Right atrium auricular region (tissue), 2 donors: ENCODE data around the gene CD80. TPM values are rescaled to one million over a fixed set of nuclear protein-coding genes. Genes with fewer than 3 reads are reported as not detected.

Experiments used
- DNase-seq: peaks from one replicate; pipeline ENCODE4 v3.0.0-alpha.2; 2019; ENCODE audit warnings: low spot score
- H3K27ac ChIP-seq, 2 donors: fragments of 200-600 bp; sonication (generic); 1 replicate in 1 of 2; 2 replicates in 1 of 2; pipeline ENCODE4 v1.5.1; 2016 to 2019
- H3K27me3 ChIP-seq, 2 donors: fragments of 200-600 bp; sonication (generic); one replicate each; pipeline versions ENCODE4 v1.5.1 to v1.6.0; 2017 to 2019
- H3K36me3 ChIP-seq: fragments of 200-600 bp; sonication (generic); one replicate; pipeline ENCODE4 v1.5.1; 2016
- H3K4me1 ChIP-seq, 2 donors: fragments of 200-600 bp; sonication (generic); one replicate each; pipeline versions ENCODE4 v1.5.1 to v1.6.0; 2017 to 2019
- H3K4me3 ChIP-seq, 2 donors: fragments of 200-600 bp; sonication (generic); 1 replicate in 1 of 2; 2 replicates in 1 of 2; pipeline ENCODE4 v1.5.1; 2017 to 2019; ENCODE audit warnings: mild to moderate bottlenecking in 1 of 2, moderate library complexity in 1 of 2
- H3K9me3 ChIP-seq, 2 donors: fragments of 200-600 bp; sonication (generic); one replicate each; pipeline ENCODE4 v1.5.1; 2019
- CTCF ChIP-seq, 2 donors: fragments of 200-600 bp; sonication (generic); IDR thresholded peaks; one replicate each; pipeline ENCODE4 v1.5.1; 2019; ENCODE audit warnings: antibody characterized with exemption in 2 of 2
- total RNA-seq, 2 donors: library from RNA; depleted of rRNA; stranded (reverse); fragments of >200 nt; gene quantifications; one replicate each; pipeline ENCODE4 v1.1.0, GENCODE V29; 2016

The CD80 gene
- total RNA-seq, 2 donors from 2014 or later = 0.20 to 0.67 TPM

GRCh38 chr3:119541547-119541946 is 17.9 kb downstream of the CD80 start:
- H3K9me3 ChIP-seq = no peaks in the 10 kb centered on the region
- no peaks in the 10 kb centered on the region for H3K4me1 ChIP-seq
- no peak overlapping the region for H3K27ac ChIP-seq
- H3K36me3 ChIP-seq = no peaks in the 10 kb centered on the region
- H3K27me3 ChIP-seq = no peaks in the 10 kb centered on the region
- DNase-seq = no peak
- no peak overlapping the region for H3K4me3 ChIP-seq
- no peak for TF ChIP-seq CTCF (IDR thresholded peaks at IDR 0.05)

- no peak for DNase-seq
- Histone ChIP-seq H3K4me3 (no peak overlapping the region), H3K27me3 (no peaks in the 10 kb centered on the region), H3K36me3 (no peaks in the 10 kb centered on the region), H3K9me3 (no peaks in the 10 kb centered on the region), H3K4me1 (no peaks in the 10 kb centered on the region), H3K27ac (no peak overlapping the region)
- no peak for TF ChIP-seq CTCF (IDR thresholded peaks at IDR 0.05)
These were observed 20.6 kb downstream of the CD80 start for GRCh38 chr3:119538772-119539171.

GRCh38 chr3:119536757-119537156 is 22.7 kb downstream of the CD80 start:
- TF ChIP-seq CTCF (IDR thresholded peaks at IDR 0.05) = no peak
- Histone ChIP-seq H3K27ac (no peak overlapping the region), H3K27me3 (no peaks in the 10 kb centered on the region), H3K36me3 (no peaks in the 10 kb centered on the region), H3K9me3 (no peaks in the 10 kb centered on the region), H3K4me3 (no peak overlapping the region), H3K4me1 (no peaks in the 10 kb centered on the region)
- DNase-seq = no peak

GRCh38 chr3:119534296-119534695 is 25.1 kb downstream of the CD80 start:
- no peaks in the 10 kb centered on the region for H3K9me3 ChIP-seq
- no peak for TF ChIP-seq CTCF (IDR thresholded peaks at IDR 0.05)
- no peak for DNase-seq

GRCh38 chr3:119531151-119531550 is 28.3 kb downstream of the CD80 start:
- H3K27ac ChIP-seq = no peak overlapping the region
- no peaks in the 10 kb centered on the region for H3K36me3 ChIP-seq
- H3K27me3 ChIP-seq = no peaks in the 10 kb centered on the region
- DNase-seq = no peak
- H3K4me1 ChIP-seq = no peaks in the 10 kb centered on the region
- no peak for TF ChIP-seq CTCF (IDR thresholded peaks at IDR 0.05)
- H3K4me3 ChIP-seq = no peak overlapping the region
- H3K9me3 ChIP-seq = no peaks in the 10 kb centered on the region

More at GRCh38 chr3:119534296-119534695, 25.1 kb downstream of the CD80 start:
- no peak overlapping the region for H3K4me3 ChIP-seq
- H3K36me3 ChIP-seq = no peaks in the 10 kb centered on the region
- no peaks in the 10 kb centered on the region for H3K27me3 ChIP-seq
- no peaks in the 10 kb centered on the region for H3K4me1 ChIP-seq
- no peak overlapping the region for H3K27ac ChIP-seq

GRCh38 chr3:119530456-119530855 is 29.0 kb downstream of the CD80 start:
- TF ChIP-seq CTCF (IDR thresholded peaks at IDR 0.05) = no peak
- Histone ChIP-seq H3K4me1 (no peaks in the 10 kb centered on the region), H3K27me3 (no peaks in the 10 kb centered on the region), H3K4me3 (no peak overlapping the region), H3K36me3 (no peaks in the 10 kb centered on the region), H3K27ac (no peak overlapping the region), H3K9me3 (no peaks in the 10 kb centered on the region)
- no peak for DNase-seq
